AG09319 (cell line): ENCODE measurements around the gene DHX40.
A peak's percentile ranks its signal among the peaks of the same experiment; 100 is the strongest.
"Not testable (repeated sequence)": the region's sequence is repeated elsewhere in the genome, so short reads cannot be mapped to it uniquely, and the experiment has no call there.

ENCODE experiments used
- DNase-seq: peaks from one replicate; pipeline ENCODE4 v3.0.0-alpha.2; 2010; ENCODE audit warnings: low read depth; ENCODE audit errors: extremely low read depth
- CTCF ChIP-seq: IDR thresholded peaks from 2 replicates; pipeline ENCODE4 v1.5.1; 2011; ENCODE audit warnings: low read depth, mild to moderate bottlenecking, inconsistent platforms, low read length, moderate library complexity

The DHX40 gene

GRCh38 chr17:59565171-59565958, at the start of gene DHX40:
Gene DHX40, plus strand, starts transcription at chr17:59565610. Its CDS starts 62 bp downstream, at chr17:59565672.
- no peak for TF ChIP-seq CTCF
- peak; percentile 82 for DNase-seq

GRCh38 chr17:59516451-59516850, 49.0 kb upstream of the DHX40 start:
- DNase-seq = no peak
- no peak for TF ChIP-seq CTCF

GRCh38 chr17:59519132-59519531, 46.3 kb upstream of the DHX40 start:
- no peak for DNase-seq
- TF ChIP-seq CTCF = no peak

GRCh38 chr17:59520251-59520650, 45.2 kb upstream of the DHX40 start:
- TF ChIP-seq CTCF = no peak
- no peak for DNase-seq

GRCh38 chr17:59521465-59522126, 43.8 kb upstream of the DHX40 start:
- no peak for DNase-seq
- peak; percentile 89 for TF ChIP-seq CTCF

- not testable (repeated sequence) for DNase-seq
Observed at GRCh38 chr17:59524930-59525329, 40.5 kb upstream of the DHX40 start.

GRCh38 chr17:59525668-59526067, 39.7 kb upstream of the DHX40 start:
- no peak for DNase-seq
- no peak for TF ChIP-seq CTCF

GRCh38 chr17:59526451-59526850, 39.0 kb upstream of the DHX40 start:
- no peak for TF ChIP-seq CTCF
- no peak for DNase-seq
